AG09319 (cell line): Measurements from ENCODE around the gene CERS1.

Experiments used
- DNase-seq: peaks from one replicate; pipeline ENCODE4 v3.0.0-alpha.2; 2010; ENCODE audit warnings: low read depth; ENCODE audit errors: extremely low read depth
- TF ChIP-seq, protein P1 (sequence below): IDR thresholded peaks from 2 replicates; pipeline ENCODE4 v1.5.1; 2011; ENCODE audit warnings: low read depth, mild to moderate bottlenecking, inconsistent platforms, low read length, moderate library complexity

Gene CERS1

DNA sequence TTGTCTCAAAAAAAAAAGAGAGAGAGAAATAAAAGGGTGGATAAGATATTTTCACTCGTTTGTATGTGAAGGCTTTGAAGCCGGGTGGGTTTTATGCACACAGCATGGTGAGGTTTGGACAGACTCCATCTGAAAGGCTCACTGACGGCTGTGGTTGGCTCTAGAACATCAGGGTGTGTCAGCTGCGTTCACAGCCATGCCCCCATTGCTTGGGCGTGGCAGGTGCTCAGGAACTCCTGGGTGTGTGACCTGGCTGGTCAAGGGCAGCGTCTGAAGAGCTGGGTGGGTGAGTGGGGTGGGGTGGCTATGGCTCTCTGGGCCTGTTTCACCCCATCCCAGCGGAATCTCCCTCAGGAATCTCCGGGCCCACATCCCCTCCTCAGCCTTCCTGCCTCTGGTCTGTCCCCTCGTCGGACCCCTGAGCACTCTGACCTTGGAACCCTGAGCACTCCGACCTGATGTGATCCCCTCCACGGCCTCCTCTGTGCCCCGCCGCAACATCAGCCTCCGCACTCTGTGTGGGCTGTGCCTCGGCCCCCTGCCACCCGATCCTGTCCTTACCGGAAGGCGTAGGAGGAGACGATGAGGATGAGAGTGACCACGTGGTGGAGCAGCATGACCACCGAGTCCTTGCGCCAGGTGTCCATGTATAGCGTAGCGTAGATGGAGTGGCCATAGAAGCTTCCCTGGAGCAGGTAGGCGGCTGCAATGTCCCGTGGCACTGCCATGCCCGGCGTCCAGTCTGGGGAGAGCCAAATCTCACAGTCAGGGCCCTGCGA lies 12.2 kb downstream of the CERS1 start:
- TF ChIP-seq, protein P1, sequence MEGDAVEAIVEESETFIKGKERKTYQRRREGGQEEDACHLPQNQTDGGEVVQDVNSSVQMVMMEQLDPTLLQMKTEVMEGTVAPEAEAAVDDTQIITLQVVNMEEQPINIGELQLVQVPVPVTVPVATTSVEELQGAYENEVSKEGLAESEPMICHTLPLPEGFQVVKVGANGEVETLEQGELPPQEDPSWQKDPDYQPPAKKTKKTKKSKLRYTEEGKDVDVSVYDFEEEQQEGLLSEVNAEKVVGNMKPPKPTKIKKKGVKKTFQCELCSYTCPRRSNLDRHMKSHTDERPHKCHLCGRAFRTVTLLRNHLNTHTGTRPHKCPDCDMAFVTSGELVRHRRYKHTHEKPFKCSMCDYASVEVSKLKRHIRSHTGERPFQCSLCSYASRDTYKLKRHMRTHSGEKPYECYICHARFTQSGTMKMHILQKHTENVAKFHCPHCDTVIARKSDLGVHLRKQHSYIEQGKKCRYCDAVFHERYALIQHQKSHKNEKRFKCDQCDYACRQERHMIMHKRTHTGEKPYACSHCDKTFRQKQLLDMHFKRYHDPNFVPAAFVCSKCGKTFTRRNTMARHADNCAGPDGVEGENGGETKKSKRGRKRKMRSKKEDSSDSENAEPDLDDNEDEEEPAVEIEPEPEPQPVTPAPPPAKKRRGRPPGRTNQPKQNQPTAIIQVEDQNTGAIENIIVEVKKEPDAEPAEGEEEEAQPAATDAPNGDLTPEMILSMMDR, result no peak
- DNase-seq, result no peak

DNA sequence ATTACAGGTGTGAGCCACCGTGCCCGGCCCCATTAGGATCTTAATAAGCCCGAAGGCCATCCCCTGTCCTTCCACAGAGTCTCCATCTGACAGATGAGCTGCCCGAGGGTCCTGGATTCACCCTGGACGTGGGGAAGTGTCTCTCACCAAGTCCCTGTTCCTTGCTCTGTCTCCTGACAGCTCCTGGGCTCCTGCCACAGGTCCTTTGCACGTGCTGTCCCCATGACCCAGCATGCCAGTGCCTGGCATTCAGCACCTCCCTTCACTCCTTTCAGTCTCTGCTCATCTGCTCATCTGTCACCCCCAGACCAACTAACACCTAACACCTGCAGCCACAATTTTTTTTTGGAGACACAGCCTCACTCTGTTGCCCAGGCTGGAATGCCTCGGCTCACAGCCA lies 14.5 kb downstream of the CERS1 start:
- TF ChIP-seq, protein P1, result no peak
- DNase-seq, result no peak

DNA sequence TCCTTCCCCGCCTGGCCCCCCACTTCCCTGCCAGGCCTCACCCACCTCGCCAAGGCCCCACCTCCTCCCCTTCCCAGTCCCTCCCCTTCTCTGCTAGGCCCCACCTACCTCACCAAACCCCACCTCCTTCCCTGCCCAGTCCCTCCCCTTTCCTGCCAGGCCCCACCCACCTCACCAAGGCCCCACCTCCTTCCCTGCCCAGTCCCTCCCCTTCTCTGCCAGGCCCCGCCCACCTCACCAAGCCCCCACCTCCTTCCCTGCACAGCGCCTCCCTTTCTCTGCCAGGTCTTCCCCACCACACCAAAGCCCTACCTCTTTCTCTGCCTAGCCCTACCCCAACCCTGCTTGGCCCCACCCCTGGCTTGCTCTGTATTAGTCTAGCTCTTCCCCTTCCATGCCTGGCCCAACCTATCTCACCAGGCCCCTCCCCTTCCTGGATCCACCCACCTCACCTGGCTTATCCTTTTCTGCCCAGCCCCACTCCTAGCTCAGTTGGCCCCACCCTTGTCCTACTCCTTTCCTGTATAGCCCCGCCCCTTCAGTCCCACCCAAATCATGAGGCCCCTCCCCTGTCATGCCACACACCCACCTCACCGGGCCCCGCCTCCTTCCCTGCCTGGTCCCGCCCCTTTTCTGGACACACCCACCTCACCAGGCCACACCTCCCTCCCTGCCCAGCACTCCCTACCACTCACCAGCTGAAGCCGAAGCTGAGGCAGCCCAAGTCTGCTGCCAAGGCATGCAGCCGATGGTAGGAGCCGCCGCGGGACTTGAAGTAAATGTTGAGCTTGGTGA lies 16.2 kb downstream of the CERS1 start:
- TF ChIP-seq, protein P1, result no peak
- no peak for DNase-seq

DNA sequence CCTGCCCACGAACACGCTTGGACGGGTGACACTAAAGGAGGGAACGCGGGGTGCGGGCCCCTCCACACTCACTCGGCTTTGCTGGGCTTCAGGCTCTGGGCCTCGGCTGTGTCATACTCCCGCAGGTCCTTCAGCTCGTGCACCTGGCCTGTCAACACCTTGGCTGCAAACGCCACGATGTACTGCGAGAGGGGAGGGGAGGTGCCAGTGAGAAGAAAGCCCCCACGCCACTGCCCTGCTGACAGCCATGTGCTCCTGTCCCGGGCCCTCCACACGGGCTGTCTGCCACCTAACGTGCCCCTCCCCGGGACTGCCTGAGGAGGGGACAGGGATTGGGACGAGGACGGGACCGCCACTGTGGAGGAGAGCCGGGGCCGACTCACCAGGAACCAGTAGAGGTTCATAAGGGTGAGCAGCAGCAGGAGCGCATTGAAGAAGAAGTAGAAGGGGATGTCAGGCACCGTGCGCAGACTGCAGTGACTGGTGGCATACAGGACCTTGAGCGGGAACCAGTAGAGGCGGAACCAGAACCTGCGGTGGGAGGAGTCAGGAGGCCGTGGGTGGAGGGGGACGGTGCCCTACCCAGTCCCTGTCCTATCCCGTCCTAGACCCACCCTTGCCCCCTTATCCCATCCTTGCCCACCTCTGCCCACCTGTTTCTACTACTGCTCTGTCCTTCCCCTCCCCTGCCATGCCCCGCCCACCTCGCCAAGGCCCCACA lies 16.9 kb downstream of the CERS1 start:
- TF ChIP-seq, protein P1, result no peak
- DNase-seq, result no peak

DNA sequence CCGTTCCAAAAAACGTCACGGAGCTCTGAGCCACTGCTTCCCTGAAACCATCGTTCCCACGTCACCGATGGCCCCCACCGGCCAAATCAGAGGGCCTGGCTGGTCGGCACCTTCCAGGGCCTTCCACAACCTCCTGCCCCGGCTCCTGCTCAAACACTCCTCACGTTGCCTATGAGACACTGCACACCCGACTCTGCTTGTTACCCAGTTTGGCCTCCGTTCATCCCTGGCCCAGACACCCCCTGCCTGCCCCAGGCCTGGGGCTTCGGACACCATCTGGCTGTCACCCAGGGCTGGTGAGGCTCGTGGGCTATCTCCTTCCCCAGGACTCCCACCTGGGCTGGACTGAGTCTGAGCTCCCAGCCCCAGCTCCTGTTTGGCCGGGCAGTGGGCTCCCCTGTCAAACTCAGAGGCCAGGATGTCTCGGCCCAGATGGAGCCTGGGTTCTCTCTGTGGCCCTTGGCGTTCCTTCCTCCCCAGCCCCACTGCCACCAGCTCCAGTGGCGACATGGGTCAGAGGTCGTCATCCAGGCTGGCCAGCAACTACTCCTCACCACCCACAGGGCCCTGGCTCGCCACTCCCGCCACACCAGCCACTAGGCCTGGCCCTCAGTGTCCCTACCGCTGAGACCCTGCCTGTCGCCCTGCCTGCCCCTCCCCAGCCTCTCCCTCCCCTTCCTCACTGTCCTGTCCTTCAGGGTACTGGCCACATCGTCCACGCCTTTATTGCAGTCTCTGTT lies 17.7 kb downstream of the CERS1 start:
- TF ChIP-seq, protein P1, result no peak
- DNase-seq, result no peak

DNA sequence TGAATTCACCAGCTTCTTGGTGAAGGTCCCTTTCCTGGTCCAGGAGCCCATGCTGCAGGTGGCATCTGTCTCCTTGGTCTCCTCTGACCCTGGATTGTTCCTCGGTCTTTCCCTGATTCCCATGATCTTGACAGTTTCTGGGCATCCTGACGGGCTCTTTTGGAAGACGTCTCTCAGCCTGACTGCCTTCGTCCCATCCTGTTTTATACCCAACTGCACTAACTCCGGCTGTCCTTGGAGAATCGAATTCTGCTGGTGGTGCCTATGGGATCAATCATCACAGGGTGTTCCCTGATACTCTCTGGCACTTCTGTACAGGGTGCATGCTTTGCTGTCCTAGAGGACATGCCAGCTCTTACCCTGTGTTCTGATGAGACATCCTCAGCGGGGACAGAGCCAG lies 19.1 kb downstream of the CERS1 start:
- DNase-seq, result no peak
- TF ChIP-seq, protein P1, result no peak
